ENCODE measurements around the gene MYH15. TPM values are rescaled to one million over a fixed set of nuclear protein-coding genes. Genes with fewer than 3 reads are reported as not detected.

The MYH15 gene
- total RNA-seq, 1 donor from 2014 or later, result 0.75 TPM

DNA sequence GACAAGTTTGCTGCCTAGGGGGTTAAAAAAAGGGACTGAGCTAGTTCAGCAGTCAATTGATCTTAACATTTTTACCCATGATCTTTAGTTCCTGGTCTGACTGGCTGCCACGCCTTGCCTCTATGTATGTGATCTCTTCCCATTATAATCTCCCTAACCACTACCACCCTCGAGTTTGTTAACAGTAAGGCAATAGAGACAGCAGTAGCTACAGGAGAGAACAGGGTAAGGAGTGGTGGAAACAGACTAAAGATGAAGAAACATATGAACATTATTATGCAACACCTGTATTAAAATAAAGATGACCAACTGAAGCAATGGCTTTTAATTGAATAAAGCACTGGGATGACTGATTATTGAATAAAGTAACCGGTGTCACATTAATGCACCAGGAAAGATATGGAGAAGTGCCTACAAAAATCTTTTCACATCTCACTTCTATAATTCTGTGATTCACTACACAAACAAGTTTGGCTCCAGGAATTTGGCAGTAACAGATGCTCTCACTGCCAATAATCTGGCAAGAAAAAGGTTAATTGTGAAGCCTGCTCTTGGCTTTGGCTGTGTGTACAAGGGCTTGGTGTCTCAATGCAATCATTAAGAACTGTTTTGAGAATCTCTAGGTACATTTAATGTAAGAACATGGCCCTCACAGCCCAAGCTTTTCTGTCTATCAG lies 118.3 kb downstream of the MYH15 start:
- TF ChIP-seq, protein P1, sequence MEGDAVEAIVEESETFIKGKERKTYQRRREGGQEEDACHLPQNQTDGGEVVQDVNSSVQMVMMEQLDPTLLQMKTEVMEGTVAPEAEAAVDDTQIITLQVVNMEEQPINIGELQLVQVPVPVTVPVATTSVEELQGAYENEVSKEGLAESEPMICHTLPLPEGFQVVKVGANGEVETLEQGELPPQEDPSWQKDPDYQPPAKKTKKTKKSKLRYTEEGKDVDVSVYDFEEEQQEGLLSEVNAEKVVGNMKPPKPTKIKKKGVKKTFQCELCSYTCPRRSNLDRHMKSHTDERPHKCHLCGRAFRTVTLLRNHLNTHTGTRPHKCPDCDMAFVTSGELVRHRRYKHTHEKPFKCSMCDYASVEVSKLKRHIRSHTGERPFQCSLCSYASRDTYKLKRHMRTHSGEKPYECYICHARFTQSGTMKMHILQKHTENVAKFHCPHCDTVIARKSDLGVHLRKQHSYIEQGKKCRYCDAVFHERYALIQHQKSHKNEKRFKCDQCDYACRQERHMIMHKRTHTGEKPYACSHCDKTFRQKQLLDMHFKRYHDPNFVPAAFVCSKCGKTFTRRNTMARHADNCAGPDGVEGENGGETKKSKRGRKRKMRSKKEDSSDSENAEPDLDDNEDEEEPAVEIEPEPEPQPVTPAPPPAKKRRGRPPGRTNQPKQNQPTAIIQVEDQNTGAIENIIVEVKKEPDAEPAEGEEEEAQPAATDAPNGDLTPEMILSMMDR (conservative IDR thresholded peaks at IDR 0.05; ENCODE audit: low read depth, low read length), result no peak
- H3K4me3 ChIP-seq (ENCODE audit: low read depth, low read length), result no peak overlapping the region
- no peak for DNase-seq (ENCODE audit: low read depth)

DNA sequence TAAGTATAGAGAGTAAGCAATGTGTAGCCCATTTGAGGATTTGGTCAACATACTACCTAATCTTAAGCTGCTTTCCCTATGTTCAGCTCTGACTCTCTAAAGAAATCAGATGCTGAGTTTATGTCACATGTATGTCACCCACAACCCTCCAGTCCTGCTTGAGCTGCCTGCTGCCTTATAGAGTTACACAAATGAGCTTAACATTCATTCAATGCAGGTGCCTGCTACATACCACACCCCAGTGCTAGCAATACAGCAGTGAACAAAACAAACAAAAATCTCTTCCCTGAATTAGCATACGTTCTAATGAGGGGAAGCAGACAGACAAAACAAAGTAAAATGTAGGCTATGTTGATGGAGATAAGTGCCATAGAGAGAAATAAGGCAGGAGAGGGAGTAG lies 121.0 kb downstream of the MYH15 start:
- TF ChIP-seq, protein P1 (conservative IDR thresholded peaks at IDR 0.05; ENCODE audit: low read depth, low read length), result no peak
- no peak for DNase-seq (ENCODE audit: low read depth)
- H3K4me3 ChIP-seq (ENCODE audit: low read depth, low read length), result no peak overlapping the region

DNA sequence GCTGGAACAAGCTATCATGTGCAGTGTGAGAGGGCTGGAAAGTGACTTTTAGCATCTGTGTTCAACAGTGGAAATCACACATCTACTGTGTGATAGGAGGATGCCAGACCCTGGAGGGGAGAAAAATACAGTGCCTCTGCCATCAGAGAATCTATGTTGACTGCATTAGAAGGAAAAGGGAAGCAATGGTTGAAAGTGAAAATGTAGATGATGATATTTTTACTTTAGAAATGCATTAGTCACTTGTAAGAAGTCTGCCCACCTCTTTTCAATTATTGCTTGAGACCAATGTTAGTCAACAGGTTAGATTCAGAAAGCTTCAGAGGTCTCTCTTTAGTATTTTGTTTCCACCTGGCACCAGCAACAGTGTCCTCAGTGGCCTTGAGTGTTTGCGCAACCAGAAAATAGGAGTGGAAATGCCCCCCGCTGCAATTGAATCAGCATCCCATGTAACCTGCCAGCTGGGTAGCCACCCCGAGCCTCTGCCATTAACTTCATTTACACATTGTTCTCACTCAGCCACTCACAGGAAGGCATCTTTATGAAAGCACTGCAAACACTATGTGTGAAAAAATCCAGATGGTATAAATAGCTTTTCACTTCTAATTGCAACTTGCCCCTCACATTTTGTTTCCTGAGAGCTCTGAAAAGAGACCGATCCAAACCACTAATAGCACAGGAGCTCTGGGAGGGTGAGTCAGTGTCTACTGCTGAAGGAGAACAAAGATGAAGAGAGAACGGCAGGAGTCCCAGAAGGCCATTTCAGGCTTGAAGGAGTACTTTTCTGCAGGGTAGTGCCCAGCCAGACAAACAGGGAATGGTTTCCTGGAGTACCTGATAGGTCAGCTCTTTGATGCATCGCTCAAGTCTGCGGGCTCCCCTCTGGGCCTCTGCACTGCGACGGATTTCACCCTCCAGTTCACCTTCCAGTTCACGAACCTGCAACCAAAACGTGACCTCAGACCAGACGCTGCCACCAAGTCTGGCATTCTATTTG lies 122.0 kb downstream of the MYH15 start:
- no peak for DNase-seq (ENCODE audit: low read depth)
- no peak overlapping the region for H3K4me3 ChIP-seq (ENCODE audit: low read depth, low read length)
- TF ChIP-seq, protein P1 (conservative IDR thresholded peaks at IDR 0.05; ENCODE audit: low read depth, low read length), result no peak

DNA sequence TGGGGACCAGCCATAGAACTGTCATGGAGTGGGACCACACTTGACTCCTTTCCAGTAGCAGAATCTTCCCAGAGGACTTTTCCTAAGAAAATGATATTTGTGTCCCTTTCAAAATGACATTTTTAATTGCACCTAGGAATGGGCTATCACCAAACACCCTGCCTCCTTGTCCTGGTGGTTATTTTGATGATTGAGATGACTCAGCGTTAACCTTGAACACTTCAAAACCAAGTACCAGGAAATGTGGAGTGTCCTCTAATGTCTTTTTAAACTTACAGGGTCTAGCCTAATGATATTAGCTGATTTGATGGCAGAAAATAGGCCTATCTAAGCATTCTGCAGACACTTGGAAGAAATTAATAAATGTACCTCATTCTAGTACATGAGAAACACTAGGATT lies 123.3 kb downstream of the MYH15 start:
- no peak for DNase-seq (ENCODE audit: low read depth)
- H3K4me3 ChIP-seq (ENCODE audit: low read depth, low read length), result no peak overlapping the region
- TF ChIP-seq, protein P1 (conservative IDR thresholded peaks at IDR 0.05; ENCODE audit: low read depth, low read length), result no peak

DNA sequence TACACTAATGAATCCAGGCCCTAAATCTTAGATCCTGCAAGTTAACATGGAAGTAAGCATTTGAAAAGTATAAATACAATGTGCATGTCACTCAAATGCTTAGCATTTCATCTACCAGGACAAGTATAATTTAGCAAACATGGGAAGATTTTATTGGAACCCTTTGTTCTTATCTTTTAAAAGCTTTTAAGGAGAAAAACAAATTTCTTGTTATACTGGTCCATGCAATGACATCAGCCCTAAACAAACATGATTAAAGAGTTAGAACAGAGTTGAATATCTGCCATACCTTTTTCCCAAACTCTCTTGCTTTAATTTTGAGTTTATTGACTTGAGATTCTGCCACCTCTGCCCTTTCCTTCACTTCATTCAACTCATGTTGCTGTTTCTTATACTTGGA lies 127.1 kb downstream of the MYH15 start:
- no peak for DNase-seq (ENCODE audit: low read depth)
- H3K4me3 ChIP-seq (ENCODE audit: low read depth, low read length), result no peak overlapping the region
- TF ChIP-seq, protein P1 (conservative IDR thresholded peaks at IDR 0.05; ENCODE audit: low read depth, low read length), result no peak

DNA sequence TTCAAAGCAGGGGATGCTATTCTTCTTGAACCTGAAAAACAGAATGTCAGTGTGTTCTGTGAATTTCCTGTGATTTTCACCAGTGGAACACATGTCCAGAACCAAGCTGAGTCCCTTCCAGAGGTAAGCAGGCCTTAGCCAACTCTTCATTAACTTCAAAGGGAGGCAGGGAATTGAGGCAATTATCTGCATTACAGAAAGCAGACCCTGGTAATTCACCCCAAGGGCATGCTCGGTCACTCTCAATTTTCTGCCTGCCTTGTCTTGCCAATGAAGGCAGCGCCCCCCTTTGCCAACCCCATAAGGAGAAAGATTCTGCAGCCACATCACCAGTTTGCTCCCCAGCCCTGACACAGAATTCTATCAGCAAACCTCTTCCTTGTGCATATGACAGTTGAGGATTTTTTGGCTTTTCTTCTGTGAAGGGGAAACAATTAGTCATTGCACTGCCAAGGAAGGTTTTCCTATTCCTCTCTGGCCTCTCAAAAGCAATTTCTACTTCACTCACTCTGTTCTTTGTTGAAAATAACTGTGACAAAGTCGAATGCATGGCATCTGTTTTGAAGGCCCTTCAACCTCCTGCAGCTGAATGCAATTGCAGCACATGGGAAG lies 128.8 kb downstream of the MYH15 start:
- no peak overlapping the region for H3K4me3 ChIP-seq (ENCODE audit: low read depth, low read length)
- DNase-seq (ENCODE audit: low read depth), result no peak
- TF ChIP-seq, protein P1 (conservative IDR thresholded peaks at IDR 0.05; ENCODE audit: low read depth, low read length), result no peak
